Glutamatergic neuron (in vitro differentiated cells): ENCODE measurements around the gene CYGB. TPM values are rescaled to one million over a fixed set of nuclear protein-coding genes. Genes with fewer than 3 reads are reported as not detected.
"Not testable (repeated sequence)": the region's sequence is repeated elsewhere in the genome, so short reads cannot be mapped to it uniquely, and the experiment has no call there.

Experiments
- DNase-seq: peaks from one replicate; pipeline ENCODE4 v3.0.0; 2022
- H3K27ac Mint-ChIP-seq: one replicate; pipeline ENCODE4 v1.8.0; 2020; ENCODE audit warnings: mild to moderate bottlenecking, mixed read lengths, inconsistent platforms; ENCODE audit not compliant: unreplicated experiment
- H3K27me3 Mint-ChIP-seq: one replicate; pipeline ENCODE4 v1.8.0; 2020; ENCODE audit warnings: mild to moderate bottlenecking, moderate library complexity, mixed read lengths, inconsistent platforms; ENCODE audit not compliant: unreplicated experiment
- H3K36me3 Mint-ChIP-seq: one replicate; pipeline ENCODE4 v1.8.0; 2020; ENCODE audit warnings: mild to moderate bottlenecking, mixed read lengths, inconsistent platforms; ENCODE audit not compliant: unreplicated experiment
- H3K4me1 Mint-ChIP-seq: one replicate; pipeline ENCODE4 v1.8.0; 2020; ENCODE audit warnings: mild to moderate bottlenecking, low read depth, mixed read lengths, inconsistent platforms; ENCODE audit not compliant: unreplicated experiment
- H3K4me3 Mint-ChIP-seq: one replicate; pipeline ENCODE4 v1.8.0; 2020; ENCODE audit warnings: mild to moderate bottlenecking, mixed read lengths, inconsistent platforms; ENCODE audit not compliant: unreplicated experiment
- H3K9me3 Mint-ChIP-seq: one replicate; pipeline ENCODE4 v1.8.0; 2020; ENCODE audit warnings: mild to moderate bottlenecking, moderate library complexity, mixed read lengths, inconsistent platforms; ENCODE audit not compliant: unreplicated experiment
- CTCF ChIP-seq: fragments of 200-600 bp; sonication (generic); IDR thresholded peaks from one replicate; pipeline ENCODE4 v1.5.0; 2021; ENCODE audit not compliant: partially characterized antibody, unreplicated experiment
- total RNA-seq: library from RNA; stranded (reverse); fragmentation: NEBNext Ultra II Directional; extraction: Animal tissue kit (Norgen Biotek cat#: 25700); gene quantifications from one replicate; pipeline ENCODE4 v1.2.1, GENCODE V29; 2021; ENCODE audit not compliant: unreplicated experiment

Gene CYGB
- total RNA-seq, 1 donor from 2014 or later: 20.4 TPM

- Mint-ChIP-seq H3K27me3 (peaks cover 8% of the 10 kb centered on the region), H3K4me3 (peak overlapping the region; percentile 52), H3K27ac (no peak overlapping the region), H3K36me3 (no peaks in the 10 kb centered on the region), H3K4me1 (peaks cover 7% of the 10 kb centered on the region), H3K9me3 (no peaks in the 10 kb centered on the region)
- no peak for TF ChIP-seq CTCF
- DNase-seq: no peak
Observed at GRCh38 chr17:76524598-76525512, 12.7 kb downstream of the CYGB start.

- TF ChIP-seq CTCF: peak; percentile 100
- H3K36me3 Mint-ChIP-seq: no peaks in the 10 kb centered on the region
- peak overlapping the region; percentile 15 for H3K27ac Mint-ChIP-seq
- no peak overlapping the region for H3K4me3 Mint-ChIP-seq
- H3K27me3 Mint-ChIP-seq: peaks cover 11% of the 10 kb centered on the region
- peak; percentile 88 for DNase-seq
- peaks cover 7% of the 10 kb centered on the region for H3K4me1 Mint-ChIP-seq
- no peaks in the 10 kb centered on the region for H3K9me3 Mint-ChIP-seq
Observed at GRCh38 chr17:76523084-76524037, 14.1 kb downstream of the CYGB start.

- not testable (repeated sequence) for DNase-seq, H3K4me1 Mint-ChIP-seq, H3K4me3 Mint-ChIP-seq, H3K36me3 Mint-ChIP-seq, H3K27me3 Mint-ChIP-seq, H3K27ac Mint-ChIP-seq, H3K9me3 Mint-ChIP-seq
Observed at GRCh38 chr17:76521683-76522082, 15.8 kb downstream of the CYGB start.

- H3K27me3 Mint-ChIP-seq: peaks cover 8% of the 10 kb centered on the region
- no peak for DNase-seq
- no peaks in the 10 kb centered on the region for H3K9me3 Mint-ChIP-seq
- H3K4me3 Mint-ChIP-seq: no peak overlapping the region
- TF ChIP-seq CTCF: no peak
- H3K36me3 Mint-ChIP-seq: no peaks in the 10 kb centered on the region
- peaks cover 7% of the 10 kb centered on the region for H3K4me1 Mint-ChIP-seq
- H3K27ac Mint-ChIP-seq: no peak overlapping the region
Observed at GRCh38 chr17:76521262-76521661, 16.2 kb downstream of the CYGB start.

- Mint-ChIP-seq H3K4me1 (peaks cover 3% of the 10 kb centered on the region), H3K9me3 (peaks cover under 1% of the 10 kb centered on the region), H3K36me3 (no peaks in the 10 kb centered on the region), H3K4me3 (no peak overlapping the region), H3K27ac (no peak overlapping the region), H3K27me3 (peaks cover 4% of the 10 kb centered on the region)
- DNase-seq: no peak
- TF ChIP-seq CTCF: no peak
Observed at GRCh38 chr17:76519048-76519966, 18.2 kb downstream of the CYGB start.
